ENCODE results near the gene CENPN.

Gene CENPN

GRCh38 chr16:80990978-80991377, 16.0 kb upstream of the CENPN start:
- H3K4me1 ChIP-seq (ENCODE audit: control insufficient read depth in 5 of 5, insufficient read depth in 5 of 5, low read length in 5 of 5) = no peaks in the 10 kb centered on the region
- no peaks in the 10 kb centered on the region for H3K9me3 ChIP-seq (ENCODE audit: control insufficient read depth in 5 of 5, low read length in 5 of 5)
- H3K27ac ChIP-seq (ENCODE audit: low read depth, low read length) = no peak overlapping the region
- H3K36me3 ChIP-seq (ENCODE audit: control insufficient read depth in 5 of 5, insufficient read depth in 5 of 5, low read length in 5 of 5) = peaks cover 0 to 11% (median 6%) of the 10 kb centered on the region in 5 donors
- H3K27me3 ChIP-seq (ENCODE audit: control insufficient read depth in 5 of 5, insufficient read depth in 4 of 5, low read length in 5 of 5) = no peaks in the 10 kb centered on the region
- no peak overlapping the region for H3K9ac ChIP-seq (ENCODE audit: low read length in 5 of 5)
- H3K4me3 ChIP-seq (ENCODE audit: low read depth in 1 of 5, low read length in 5 of 5) = no peak overlapping the region

- Histone ChIP-seq H3K27ac (ENCODE audit: low read depth, low read length) (no peak overlapping the region), H3K36me3 (ENCODE audit: control insufficient read depth in 5 of 5, insufficient read depth in 5 of 5, low read length in 5 of 5) (peaks cover 0 to 11% (median 6%) of the 10 kb centered on the region in 5 donors), H3K4me1 (ENCODE audit: control insufficient read depth in 5 of 5, insufficient read depth in 5 of 5, low read length in 5 of 5) (peaks cover 0 to 3% (median 2%) of the 10 kb centered on the region in 5 donors), H3K9me3 (ENCODE audit: control insufficient read depth in 5 of 5, low read length in 5 of 5) (no peaks in the 10 kb centered on the region), H3K9ac (ENCODE audit: low read length in 5 of 5) (no peak overlapping the region), H3K4me3 (ENCODE audit: low read depth in 1 of 5, low read length in 5 of 5) (no peak overlapping the region), H3K27me3 (ENCODE audit: control insufficient read depth in 5 of 5, insufficient read depth in 4 of 5, low read length in 5 of 5) (no peaks in the 10 kb centered on the region)
Measured at GRCh38 chr16:80991792-80992430, 15.1 kb upstream of the CENPN start.

GRCh38 chr16:80992676-80993293, 14.2 kb upstream of the CENPN start:
- Histone ChIP-seq H3K36me3 (ENCODE audit: control insufficient read depth in 5 of 5, insufficient read depth in 5 of 5, low read length in 5 of 5) (peaks cover 0 to 7% (median 6%) of the 10 kb centered on the region in 5 donors), H3K4me3 (ENCODE audit: low read depth in 1 of 5, low read length in 5 of 5) (no peak overlapping the region), H3K9ac (ENCODE audit: low read length in 5 of 5) (no peak overlapping the region), H3K27me3 (ENCODE audit: control insufficient read depth in 5 of 5, insufficient read depth in 4 of 5, low read length in 5 of 5) (no peaks in the 10 kb centered on the region), H3K27ac (ENCODE audit: low read depth, low read length) (no peak overlapping the region), H3K9me3 (ENCODE audit: control insufficient read depth in 5 of 5, low read length in 5 of 5) (no peaks in the 10 kb centered on the region), H3K4me1 (ENCODE audit: control insufficient read depth in 5 of 5, insufficient read depth in 5 of 5, low read length in 5 of 5) (peaks cover 0 to 11% (median 9%) of the 10 kb centered on the region in 5 donors)

- H3K27me3 ChIP-seq (ENCODE audit: control insufficient read depth in 5 of 5, insufficient read depth in 4 of 5, low read length in 5 of 5) = no peaks in the 10 kb centered on the region
- no peaks in the 10 kb centered on the region for H3K9me3 ChIP-seq (ENCODE audit: control insufficient read depth in 5 of 5, low read length in 5 of 5)
- peaks cover 0 to 7% (median 6%) of the 10 kb centered on the region in 5 donors for H3K36me3 ChIP-seq (ENCODE audit: control insufficient read depth in 5 of 5, insufficient read depth in 5 of 5, low read length in 5 of 5)
- no peak overlapping the region for H3K27ac ChIP-seq (ENCODE audit: low read depth, low read length)
- no peak overlapping the region for H3K4me3 ChIP-seq (ENCODE audit: low read depth in 1 of 5, low read length in 5 of 5)
- H3K4me1 ChIP-seq (ENCODE audit: control insufficient read depth in 5 of 5, insufficient read depth in 5 of 5, low read length in 5 of 5) = peaks cover 0 to 13% (median 9%) of the 10 kb centered on the region in 5 donors
- no peak overlapping the region for H3K9ac ChIP-seq (ENCODE audit: low read length in 5 of 5)
Measured at GRCh38 chr16:80993307-80993706, 13.7 kb upstream of the CENPN start.

- Histone ChIP-seq H3K9ac (ENCODE audit: low read length in 5 of 5) (no peak overlapping the region), H3K4me1 (ENCODE audit: control insufficient read depth in 5 of 5, insufficient read depth in 5 of 5, low read length in 5 of 5) (peaks cover 0 to 13% (median 9%) of the 10 kb centered on the region in 5 donors), H3K27me3 (ENCODE audit: control insufficient read depth in 5 of 5, insufficient read depth in 4 of 5, low read length in 5 of 5) (no peaks in the 10 kb centered on the region), H3K27ac (ENCODE audit: low read depth, low read length) (no peak overlapping the region), H3K9me3 (ENCODE audit: control insufficient read depth in 5 of 5, low read length in 5 of 5) (no peaks in the 10 kb centered on the region), H3K4me3 (ENCODE audit: low read depth in 1 of 5, low read length in 5 of 5) (no peak overlapping the region), H3K36me3 (ENCODE audit: control insufficient read depth in 5 of 5, insufficient read depth in 5 of 5, low read length in 5 of 5) (peaks cover 0 to 7% (median 6%) of the 10 kb centered on the region in 5 donors)
Measured at GRCh38 chr16:80993834-80994233, 13.2 kb upstream of the CENPN start.

- Histone ChIP-seq H3K36me3 (ENCODE audit: control insufficient read depth in 5 of 5, insufficient read depth in 5 of 5, low read length in 5 of 5) (peaks cover 0 to 7% (median 6%) of the 10 kb centered on the region in 5 donors), H3K9ac (ENCODE audit: low read length in 5 of 5) (no peak overlapping the region), H3K27me3 (ENCODE audit: control insufficient read depth in 5 of 5, insufficient read depth in 4 of 5, low read length in 5 of 5) (no peaks in the 10 kb centered on the region), H3K27ac (ENCODE audit: low read depth, low read length) (no peak overlapping the region), H3K9me3 (ENCODE audit: control insufficient read depth in 5 of 5, low read length in 5 of 5) (no peaks in the 10 kb centered on the region), H3K4me1 (ENCODE audit: control insufficient read depth in 5 of 5, insufficient read depth in 5 of 5, low read length in 5 of 5) (peaks cover 0 to 13% (median 9%) of the 10 kb centered on the region in 5 donors), H3K4me3 (ENCODE audit: low read depth in 1 of 5, low read length in 5 of 5) (no peak overlapping the region)
Measured at GRCh38 chr16:80994451-80994850, 12.6 kb upstream of the CENPN start.

- peaks cover 0 to 4% (median 0%) of the 10 kb centered on the region in 5 donors for H3K36me3 ChIP-seq (ENCODE audit: control insufficient read depth in 5 of 5, insufficient read depth in 5 of 5, low read length in 5 of 5)
- peak overlapping the region; percentile 20 to 59 (median 36) for H3K4me3 ChIP-seq (ENCODE audit: low read depth in 1 of 5, low read length in 5 of 5)
- H3K27ac ChIP-seq (ENCODE audit: low read depth, low read length) = no peak overlapping the region
- H3K4me1 ChIP-seq (ENCODE audit: control insufficient read depth in 5 of 5, insufficient read depth in 5 of 5, low read length in 5 of 5) = peaks cover 0 to 13% (median 9%) of the 10 kb centered on the region in 5 donors
- H3K9ac ChIP-seq (ENCODE audit: low read length in 5 of 5) = peak overlapping the region in 2 of 5 donors; percentile 56 to 59
- H3K27me3 ChIP-seq (ENCODE audit: control insufficient read depth in 5 of 5, insufficient read depth in 4 of 5, low read length in 5 of 5) = no peaks in the 10 kb centered on the region
- no peaks in the 10 kb centered on the region for H3K9me3 ChIP-seq (ENCODE audit: control insufficient read depth in 5 of 5, low read length in 5 of 5)
Measured at GRCh38 chr16:80996688-80997138, 10.3 kb upstream of the CENPN start.

GRCh38 chr16:80997139-80997798, 9.7 kb upstream of the CENPN start:
- H3K4me3 ChIP-seq (ENCODE audit: low read depth in 1 of 5, low read length in 5 of 5) = peak overlapping the region; percentile 20 to 59 (median 36)
- no peaks in the 10 kb centered on the region for H3K27me3 ChIP-seq (ENCODE audit: control insufficient read depth in 5 of 5, insufficient read depth in 4 of 5, low read length in 5 of 5)
- H3K4me1 ChIP-seq (ENCODE audit: control insufficient read depth in 5 of 5, insufficient read depth in 5 of 5, low read length in 5 of 5) = peaks cover 0 to 13% (median 9%) of the 10 kb centered on the region in 5 donors
- H3K9me3 ChIP-seq (ENCODE audit: control insufficient read depth in 5 of 5, low read length in 5 of 5) = no peaks in the 10 kb centered on the region
- H3K9ac ChIP-seq (ENCODE audit: low read length in 5 of 5) = peak overlapping the region in 4 of 5 donors; percentile 3 to 59 (median 48)
- peaks cover 0 to 3% (median 0%) of the 10 kb centered on the region in 5 donors for H3K36me3 ChIP-seq (ENCODE audit: control insufficient read depth in 5 of 5, insufficient read depth in 5 of 5, low read length in 5 of 5)
- H3K27ac ChIP-seq (ENCODE audit: low read depth, low read length) = no peak overlapping the region

- Histone ChIP-seq H3K27ac (ENCODE audit: low read depth, low read length) (no peak overlapping the region), H3K4me1 (ENCODE audit: control insufficient read depth in 5 of 5, insufficient read depth in 5 of 5, low read length in 5 of 5) (peaks cover 0 to 13% (median 9%) of the 10 kb centered on the region in 5 donors), H3K4me3 (ENCODE audit: low read depth in 1 of 5, low read length in 5 of 5) (no peak overlapping the region), H3K36me3 (ENCODE audit: control insufficient read depth in 5 of 5, insufficient read depth in 5 of 5, low read length in 5 of 5) (peaks cover 0 to 3% (median 0%) of the 10 kb centered on the region in 5 donors), H3K27me3 (ENCODE audit: control insufficient read depth in 5 of 5, insufficient read depth in 4 of 5, low read length in 5 of 5) (no peaks in the 10 kb centered on the region), H3K9me3 (ENCODE audit: control insufficient read depth in 5 of 5, low read length in 5 of 5) (no peaks in the 10 kb centered on the region), H3K9ac (ENCODE audit: low read length in 5 of 5) (peak overlapping the region in 1 of 5 donors; percentile 15)
Measured at GRCh38 chr16:80997964-80998620, 8.9 kb upstream of the CENPN start.
